ENCODE results near the gene BLTP2. TPM values are rescaled to one million over a fixed set of nuclear protein-coding genes. Genes with fewer than 3 reads are reported as not detected.

The BLTP2 gene
- total RNA-seq, 1 experiment from 2014 or later: 137 TPM

- Histone ChIP-seq H2AFZ (ENCODE audit: low read length) (no peak overlapping the region), H2BK120ac (ENCODE audit: low read depth, low read length, poor library complexity, severe bottlenecking) (no peak overlapping the region), H3K4me2 (ENCODE audit: insufficient read depth, insufficient read length, low read length) (peak overlapping the region; percentile 32), H3K79me1 (ENCODE audit: insufficient read depth, low read depth, low read length, poor library complexity, severe bottlenecking) (no peaks in the 10 kb centered on the region), H3K18ac (ENCODE audit: insufficient read length, low read depth, low read length) (no peak overlapping the region), H3K9ac (ENCODE audit: extremely low read depth, insufficient read length, low read length) (peak overlapping the region; percentile 27), H2BK20ac (ENCODE audit: low read depth, low read length, poor library complexity, severe bottlenecking) (no peak overlapping the region), H3K79me2 (ENCODE audit: insufficient read depth, low read length) (no peaks in the 10 kb centered on the region; the same call in 1 of the 2 replicates), H3K27me3 (ENCODE audit: insufficient read depth, low read length) (no peaks in the 10 kb centered on the region), H3K14ac (ENCODE audit: insufficient read depth, low read length) (no peak overlapping the region), H2BK12ac (ENCODE audit: insufficient read length, low read depth, low read length) (no peak overlapping the region), H3K9me3 (ENCODE audit: control insufficient read depth, low read depth, low read length) (no peaks in the 10 kb centered on the region), H4K20me1 (ENCODE audit: control insufficient read depth, insufficient read depth, insufficient read length) (no peaks in the 10 kb centered on the region), H3K4me1 (ENCODE audit: insufficient read depth, low read length) (no peaks in the 10 kb centered on the region), H3K23ac (ENCODE audit: insufficient read length, low read depth, low read length) (no peak overlapping the region), H4K8ac (replicated peaks; ENCODE audit: insufficient read length, low read depth, low read length) (no peak overlapping the region), H2BK5ac (ENCODE audit: insufficient read length, low read length) (no peak overlapping the region), H2AK5ac (ENCODE audit: insufficient read length, low read length) (no peak overlapping the region), H4K91ac (ENCODE audit: insufficient read length, low read depth, low read length) (no peak overlapping the region), H2BK15ac (ENCODE audit: low read depth, low read length) (no peak overlapping the region), H3K27ac (ENCODE audit: insufficient read length, low read depth, low read length) (no peak overlapping the region), H3K4ac (ENCODE audit: low read depth, low read length) (no peak overlapping the region), H3T11ph (ENCODE audit: low read length) (no peak overlapping the region), H3K56ac (ENCODE audit: insufficient read length, low read depth, low read length) (no peak overlapping the region), H3K23me2 (ENCODE audit: insufficient read length, low read depth, low read length, poor library complexity, severe bottlenecking) (peaks cover 6% of the 10 kb centered on the region), H4K5ac (ENCODE audit: insufficient read length, low read depth, low read length) (no peak overlapping the region)
- H3K4me1 Mint-ChIP-seq: peaks cover 14 to 23% of the 10 kb centered on the region in 2 experiments
- peaks cover 17 to 54% (median 43%) of the 10 kb centered on the region in 3 experiments for H3K36me3 Mint-ChIP-seq (ENCODE audit: insufficient read depth in 1 of 3, low read depth in 3 of 3)
- DNase-seq: no peak
- no peak for TF ChIP-seq CTCF (conservative IDR thresholded peaks at IDR 0.05)
- H3K27ac Mint-ChIP-seq: peak overlapping the region in 2 of 3 experiments; percentile 39 to 57; a peak in 2 of 7 replicates
- no peaks in the 10 kb centered on the region for H3K27me3 Mint-ChIP-seq (ENCODE audit: low read depth)
- H3K9me3 Mint-ChIP-seq: no peaks in the 10 kb centered on the region
- no CpG with 5 or more reads among the region's 8 CpGs for WGBS (ENCODE audit: extremely low coverage, insufficient read length, low lambda C conversion rate)
- H3K4me3 Mint-ChIP-seq: peak overlapping the region; percentile 82 to 87
Measured at GRCh38 chr17:28645576-28645939, 600 bp upstream of the BLTP2 start.
